Endothelial cell of coronary artery (primary cell): ENCODE data around the gene FBXW11. TPM values are rescaled to one million over a fixed set of nuclear protein-coding genes. Genes with fewer than 3 reads are reported as not detected.

ENCODE experiments used
- total RNA-seq: library from RNA; depleted of rRNA; stranded (reverse); fragments of >200 nt; gene quantifications from 2 replicates; pipeline ENCODE4 v1.2.3, GENCODE V29; 2014

Gene FBXW11
- 58.6 and 77.2 TPM in 2 replicates for total RNA-seq

GRCh38 chr5:172006321-172007174, at the start of gene FBXW11:
Gene FBXW11 (minus strand): TSS chr5:172006638. CDS start chr5:172006502, 136 bp downstream.

Other genes with a start within 250 kb of the FBXW11 start
- gene SMIM23, start 220.8 kb downstream of the FBXW11 start, total RNA-seq, result not detected in 2 replicates
- gene STK10, start 181.6 kb upstream of the FBXW11 start, total RNA-seq, result 37.5 and 45.6 TPM in 2 replicates
- gene EFCAB9, start 187.5 kb upstream of the FBXW11 start, total RNA-seq, result not detected in 2 replicates